Sigmoid colon (tissue), 7 donors: Measurements from ENCODE around the gene CPOX. TPM values are rescaled to one million over a fixed set of nuclear protein-coding genes. Genes with fewer than 3 reads are reported as not detected.
"Not testable (repeated sequence)": the region's sequence is repeated elsewhere in the genome, so short reads cannot be mapped to it uniquely, and the experiment has no call there.

Source experiments
- DNase-seq: peaks from one replicate; pipeline ENCODE4 v3.0.0-alpha.2; 2019
- H3K27ac ChIP-seq, 4 donors: fragments of 200-600 bp; sonication (generic); one replicate each; pipeline ENCODE4 v1.5.1; 2016 to 2019; ENCODE audit warnings: mild to moderate bottlenecking in 1 of 4
- H3K27me3 ChIP-seq, 3 donors: fragments of 200-600 bp; sonication (generic); one replicate each; pipeline ENCODE4 v1.5.1; 2019; ENCODE audit warnings: mild to moderate bottlenecking in 1 of 3
- H3K36me3 ChIP-seq, 4 donors: fragments of 200-600 bp; sonication (generic); one replicate each; pipeline ENCODE4 v1.5.1; 2016 to 2019
- H3K4me1 ChIP-seq, 4 donors: fragments of 200-600 bp; sonication (generic); one replicate each; pipeline ENCODE4 v1.5.1; 2017 to 2019
- H3K4me3 ChIP-seq, 4 donors: fragments of 200-600 bp; sonication (generic); one replicate each; pipeline ENCODE4 v1.5.1; 2017 to 2019; ENCODE audit warnings: mild to moderate bottlenecking in 2 of 4, moderate library complexity in 1 of 4
- H3K9me3 ChIP-seq, 4 donors: fragments of 200-600 bp in 3 of 4; sonication (generic) in 3 of 4; one replicate each; pipeline versions ENCODE4 v1.5.1 to v1.6.1; 2013 to 2019
- EP300 ChIP-seq, 4 donors: sonication (generic); formaldehyde crosslinking; IDR thresholded peaks; one replicate each; pipeline ENCODE4 v1.6.1; 2017; ENCODE audit warnings: antibody characterized with exemption in 4 of 4
- POLR2A ChIP-seq, 2 donors: fragments of 450-650 bp; IDR thresholded peaks; one replicate each; pipeline ENCODE4 v1.6.1; 2016; ENCODE audit warnings: antibody characterized with exemption in 2 of 2, mild to moderate bottlenecking in 2 of 2, moderate library complexity in 2 of 2
- POLR2AphosphoS5 ChIP-seq, 4 donors: sonication (generic); formaldehyde crosslinking; IDR thresholded peaks; one replicate each; pipeline ENCODE4 v1.6.1; 2017; ENCODE audit warnings: antibody characterized with exemption in 4 of 4
- WGBS, 2 donors: extraction: QIAGEN DNeasy Blood & Tissue Kit; methylation state at CpG; one replicate each; pipeline ENCODE4 v1.1.7; 2013; 5-methylcytosine and 5-hydroxymethylcytosine counted together
- intact Hi-C: fragments of 100-400 bp; cut with DNase I; formaldehyde crosslinking; loops from one replicate; pipeline ENCODE4 v1.15.1; 2023
- polyA plus RNA-seq, 3 donors: library from polyadenylated mRNA; stranded (reverse); fragments of 200-250 nt; gene quantifications; one replicate each; pipeline ENCODE4 v1.2.3, GENCODE V29; 2013
- total RNA-seq, 4 donors: library from RNA; depleted of rRNA; stranded (reverse); fragments of >200 nt; gene quantifications; one replicate each; pipeline ENCODE4 v1.1.0, GENCODE V29; 2016
- TF ChIP-seq, protein P1 (sequence below), 4 experiments: fragments of 450-650 bp in 3 of 4; fragments of 200-600 bp in 1 of 4; IDR thresholded peaks; one replicate each; pipeline ENCODE4 v1.5.1; 2016 to 2019; ENCODE audit warnings: antibody characterized with exemption in 4 of 4, mild to moderate bottlenecking in 3 of 4, moderate library complexity in 2 of 4
- donor health status: healthy with polysubstance abuse.
- donor health status: Bipolar disorder and iron deficiency.
- donor health status: healthy.

The CPOX gene
- total and polyA plus RNA-seq, 7 donors = 4.2 to 32.7 (median 15.3) TPM

DNA sequence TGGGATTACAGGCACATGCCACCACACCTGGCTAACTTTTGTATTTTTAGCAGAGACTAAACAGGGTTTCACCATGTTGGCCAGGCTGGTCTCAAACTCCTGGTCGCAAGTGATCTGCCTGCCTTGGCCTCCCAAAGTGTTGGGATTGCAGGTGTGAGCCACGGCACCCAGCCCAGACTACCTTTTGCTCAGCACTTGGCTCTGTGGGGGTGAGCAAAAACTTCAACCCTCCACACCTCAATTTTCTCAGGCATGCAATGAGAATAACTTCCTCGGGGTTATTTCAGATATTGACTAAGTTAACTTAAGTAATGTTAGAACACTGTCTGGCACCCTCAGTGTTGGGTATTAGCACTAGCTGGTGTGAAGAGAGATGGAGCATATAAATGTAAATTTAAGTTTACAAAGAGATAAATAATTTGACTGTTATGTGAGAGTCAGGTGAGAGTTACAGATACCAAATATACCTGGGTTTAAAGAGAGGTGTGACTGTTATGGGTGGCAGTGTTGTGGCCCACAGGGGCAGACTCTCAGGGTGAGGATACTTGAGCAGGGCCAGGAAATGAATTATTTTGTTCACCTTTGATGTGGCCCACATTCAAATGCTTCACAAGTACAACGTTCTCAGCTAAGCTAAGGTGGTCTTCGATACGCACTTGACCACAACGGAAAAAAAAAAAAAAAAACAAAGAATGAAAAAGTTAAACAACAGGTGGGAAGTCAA, 29.0 kb downstream of the CPOX start:
- Histone ChIP-seq H3K27me3 (no peaks in the 10 kb centered on the region), H3K36me3 (no peaks in the 10 kb centered on the region), H3K9me3 (no peaks in the 10 kb centered on the region), H3K4me3 (no peak overlapping the region), H3K4me1 (no peaks in the 10 kb centered on the region), H3K27ac (no peak overlapping the region)
- 60 to 78% methylated on average over 7 of the region's 7 CpGs for whole genome bisulfite sequencing, 2 donors
- TF ChIP-seq EP300 (IDR thresholded peaks at IDR 0.05) (no peak), POLR2A (IDR thresholded peaks at IDR 0.05) (no peak), POLR2AphosphoS5 (IDR thresholded peaks at IDR 0.05) (no peak)
- TF ChIP-seq, protein P1, sequence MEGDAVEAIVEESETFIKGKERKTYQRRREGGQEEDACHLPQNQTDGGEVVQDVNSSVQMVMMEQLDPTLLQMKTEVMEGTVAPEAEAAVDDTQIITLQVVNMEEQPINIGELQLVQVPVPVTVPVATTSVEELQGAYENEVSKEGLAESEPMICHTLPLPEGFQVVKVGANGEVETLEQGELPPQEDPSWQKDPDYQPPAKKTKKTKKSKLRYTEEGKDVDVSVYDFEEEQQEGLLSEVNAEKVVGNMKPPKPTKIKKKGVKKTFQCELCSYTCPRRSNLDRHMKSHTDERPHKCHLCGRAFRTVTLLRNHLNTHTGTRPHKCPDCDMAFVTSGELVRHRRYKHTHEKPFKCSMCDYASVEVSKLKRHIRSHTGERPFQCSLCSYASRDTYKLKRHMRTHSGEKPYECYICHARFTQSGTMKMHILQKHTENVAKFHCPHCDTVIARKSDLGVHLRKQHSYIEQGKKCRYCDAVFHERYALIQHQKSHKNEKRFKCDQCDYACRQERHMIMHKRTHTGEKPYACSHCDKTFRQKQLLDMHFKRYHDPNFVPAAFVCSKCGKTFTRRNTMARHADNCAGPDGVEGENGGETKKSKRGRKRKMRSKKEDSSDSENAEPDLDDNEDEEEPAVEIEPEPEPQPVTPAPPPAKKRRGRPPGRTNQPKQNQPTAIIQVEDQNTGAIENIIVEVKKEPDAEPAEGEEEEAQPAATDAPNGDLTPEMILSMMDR (IDR thresholded peaks at IDR 0.05) = no peak
- intact Hi-C loops = no loop called here
- no peak for DNase-seq

DNA sequence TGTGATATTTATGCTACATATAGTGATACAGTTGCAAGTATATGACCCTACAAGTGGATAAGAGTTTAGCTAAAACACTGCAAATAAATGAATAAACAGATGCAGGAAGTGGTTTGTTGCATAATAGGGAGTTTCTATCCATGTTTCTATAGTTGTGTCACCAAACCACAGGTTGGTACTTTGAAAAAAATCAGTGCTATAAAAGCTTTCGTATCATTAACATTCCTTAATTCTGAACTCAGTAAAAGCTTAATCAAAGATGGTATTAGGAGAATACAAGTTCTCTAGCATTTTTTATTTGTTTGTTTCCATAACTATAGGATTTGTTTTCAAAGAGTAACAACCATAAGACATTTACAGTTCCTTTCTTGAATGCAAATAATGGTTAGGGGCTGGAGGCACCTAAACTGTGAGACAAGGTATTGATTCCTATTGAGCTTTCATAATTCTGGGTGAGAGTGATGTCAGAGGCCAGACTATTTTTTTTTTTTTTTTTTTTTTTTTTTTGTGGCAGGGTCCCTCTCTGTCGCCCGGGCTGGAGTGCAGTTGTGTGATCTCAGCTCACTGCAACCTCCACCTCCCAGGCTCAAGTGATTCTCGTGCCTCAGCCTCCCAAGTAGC, 29.6 kb downstream of the CPOX start:
- H3K4me3 ChIP-seq = no peak overlapping the region
- DNase-seq = no peak
- no peaks in the 10 kb centered on the region for H3K27me3 ChIP-seq
- 58 to 74% methylated on average over 4 of the region's 4 CpGs for WGBS, 2 donors
- TF ChIP-seq, protein P1 (IDR thresholded peaks at IDR 0.05) = no peak
- TF ChIP-seq POLR2AphosphoS5 (IDR thresholded peaks at IDR 0.05) = no peak
- no peak for TF ChIP-seq POLR2A (IDR thresholded peaks at IDR 0.05)
- no peak for TF ChIP-seq EP300 (IDR thresholded peaks at IDR 0.05)
- H3K4me1 ChIP-seq = no peaks in the 10 kb centered on the region
- intact Hi-C loops = no loop called here
- no peaks in the 10 kb centered on the region for H3K36me3 ChIP-seq
- no peak overlapping the region for H3K27ac ChIP-seq
- H3K9me3 ChIP-seq = no peaks in the 10 kb centered on the region

DNA sequence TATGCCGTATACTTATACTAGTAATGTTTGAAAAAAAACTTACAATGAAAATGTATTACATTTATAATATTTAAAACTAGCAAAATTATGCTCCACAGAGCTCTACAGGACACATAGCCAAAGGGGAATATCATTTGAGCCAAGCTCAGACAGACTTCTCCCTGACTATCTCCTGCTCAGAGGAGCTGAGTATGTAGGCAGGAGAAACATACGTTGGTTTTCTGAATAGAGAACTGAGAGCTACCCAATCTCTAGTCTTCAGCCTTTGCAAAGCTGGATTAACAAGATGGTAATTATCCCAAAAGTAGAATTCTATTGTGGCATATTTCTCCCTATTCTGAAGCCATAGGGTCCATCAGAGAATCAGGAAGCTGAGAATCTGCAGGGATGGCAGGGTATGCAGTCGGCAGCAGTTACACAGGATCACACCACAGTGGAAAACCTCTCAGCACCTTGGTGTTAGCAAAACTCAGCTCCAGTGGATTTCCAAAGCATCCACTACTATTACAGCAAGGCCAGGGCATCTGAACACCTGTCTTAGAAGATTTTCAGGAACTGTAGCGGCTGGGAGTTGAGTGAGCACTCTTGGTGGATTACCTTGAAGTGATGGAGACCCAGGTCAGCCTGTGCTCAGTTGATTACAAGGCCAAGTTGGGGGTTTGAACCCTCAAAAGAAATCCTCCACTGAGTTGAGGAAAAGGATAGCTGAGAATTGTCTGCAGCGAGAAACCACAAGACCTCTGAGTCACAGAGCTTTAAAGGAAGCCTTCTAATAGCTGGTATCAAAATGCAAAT, 31.5 kb downstream of the CPOX start:
- intact Hi-C loops = no loop called here

DNA sequence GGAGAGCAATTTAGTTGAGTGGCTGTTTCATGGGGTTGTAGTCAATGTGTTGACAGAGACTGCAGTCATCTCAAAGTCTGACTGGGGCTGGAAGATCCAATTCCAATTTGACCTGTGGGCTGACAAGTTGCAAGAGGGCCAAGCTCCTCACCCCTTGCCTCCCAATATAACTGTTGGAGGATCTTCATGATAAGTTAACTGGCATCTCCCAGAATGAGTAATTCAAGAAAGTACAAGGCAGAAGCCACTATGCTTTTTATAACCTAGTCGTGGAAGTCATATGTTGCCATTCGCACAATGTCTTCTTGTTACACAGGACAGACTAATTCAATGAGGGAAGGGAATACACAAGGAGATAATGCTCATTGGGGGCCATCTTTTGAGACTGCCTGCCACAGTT, 32.5 kb downstream of the CPOX start:
- H3K36me3 ChIP-seq = no peaks in the 10 kb centered on the region
- H3K27ac ChIP-seq = no peak overlapping the region
- TF ChIP-seq POLR2AphosphoS5 (IDR thresholded peaks at IDR 0.05) (no peak), EP300 (IDR thresholded peaks at IDR 0.05) (no peak), POLR2A (IDR thresholded peaks at IDR 0.05) (no peak)
- TF ChIP-seq, protein P1 (IDR thresholded peaks at IDR 0.05) = no peak
- no peaks in the 10 kb centered on the region for H3K27me3 ChIP-seq
- no peaks in the 10 kb centered on the region for H3K4me1 ChIP-seq
- H3K9me3 ChIP-seq = no peaks in the 10 kb centered on the region
- WGBS, 2 donors = 84 to 94% methylated on average over 2 of the region's 2 CpGs
- no peak overlapping the region for H3K4me3 ChIP-seq
- intact Hi-C loops = no loop called here
- DNase-seq = no peak

More for the DNA sequence above, 31.5 kb downstream of the CPOX start:
- Histone ChIP-seq H3K4me1 (no peaks in the 10 kb centered on the region), H3K9me3 (no peaks in the 10 kb centered on the region), H3K27me3 (no peaks in the 10 kb centered on the region), H3K36me3 (no peaks in the 10 kb centered on the region), H3K4me3 (no peak overlapping the region), H3K27ac (no peak overlapping the region)
- 74 to 82% methylated on average over 5 of the region's 5 CpGs for WGBS, 2 donors
- TF ChIP-seq POLR2AphosphoS5 (IDR thresholded peaks at IDR 0.05) (no peak), EP300 (IDR thresholded peaks at IDR 0.05) (no peak), POLR2A (IDR thresholded peaks at IDR 0.05) (no peak)
- TF ChIP-seq, protein P1 (IDR thresholded peaks at IDR 0.05) = no peak
- no peak for DNase-seq

DNA sequence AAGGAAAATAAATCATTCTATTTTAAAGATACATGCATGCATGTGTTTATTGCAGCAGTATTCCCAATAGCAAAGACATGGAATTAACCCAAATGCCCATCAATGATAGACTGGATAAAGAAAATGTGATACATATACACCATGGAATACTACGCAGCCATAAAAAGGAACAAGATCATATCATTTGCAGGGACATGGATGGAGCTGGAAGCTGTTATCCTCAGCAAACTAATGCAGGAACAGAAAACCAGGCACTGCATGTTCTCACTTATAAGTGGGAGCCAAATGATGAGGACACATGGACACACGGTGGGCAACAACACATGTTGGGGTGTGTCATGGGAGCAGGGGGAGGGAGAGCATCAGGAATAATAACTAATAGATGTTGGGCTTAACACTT, 33.6 kb downstream of the CPOX start:
- H3K27me3 ChIP-seq, H3K36me3 ChIP-seq, intact Hi-C loops, H3K4me3 ChIP-seq, H3K9me3 ChIP-seq, H3K4me1 ChIP-seq, H3K27ac ChIP-seq, DNase-seq: not testable (repeated sequence)
- WGBS, 2 donors = 97 to 100% methylated on average over 2 of the region's 2 CpGs
